Measurements from ENCODE around the gene PIK3R4.

PIK3R4 gene

GRCh38 chr3:130644628-130645253 is 101.9 kb downstream of the PIK3R4 start:
- in situ Hi-C loops (cut with HindIII; ENCODE audit: low sequenced_read_pairs), result no loop called here

DNA sequence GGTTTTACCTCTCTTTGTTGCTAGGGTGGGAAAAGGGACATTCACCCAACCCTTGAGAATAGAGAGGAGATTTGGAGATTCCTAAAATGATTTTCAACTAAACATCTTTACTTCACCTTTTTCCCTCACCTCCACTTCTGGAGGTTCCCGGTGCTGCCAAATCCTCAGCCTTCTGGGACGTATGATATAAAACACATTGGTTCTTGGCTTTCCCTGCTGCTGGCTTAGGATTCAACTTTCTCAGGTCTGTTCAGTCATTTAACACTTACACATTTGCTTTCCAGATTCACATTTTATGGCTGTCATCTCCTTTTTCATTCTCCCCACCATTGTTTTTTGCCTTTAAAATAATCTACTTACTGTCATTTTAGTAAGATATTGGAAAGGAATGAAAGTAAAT is 106.6 kb downstream of the PIK3R4 start:
- in situ Hi-C loops (cut with HindIII; ENCODE audit: low sequenced_read_pairs), result no loop called here

DNA sequence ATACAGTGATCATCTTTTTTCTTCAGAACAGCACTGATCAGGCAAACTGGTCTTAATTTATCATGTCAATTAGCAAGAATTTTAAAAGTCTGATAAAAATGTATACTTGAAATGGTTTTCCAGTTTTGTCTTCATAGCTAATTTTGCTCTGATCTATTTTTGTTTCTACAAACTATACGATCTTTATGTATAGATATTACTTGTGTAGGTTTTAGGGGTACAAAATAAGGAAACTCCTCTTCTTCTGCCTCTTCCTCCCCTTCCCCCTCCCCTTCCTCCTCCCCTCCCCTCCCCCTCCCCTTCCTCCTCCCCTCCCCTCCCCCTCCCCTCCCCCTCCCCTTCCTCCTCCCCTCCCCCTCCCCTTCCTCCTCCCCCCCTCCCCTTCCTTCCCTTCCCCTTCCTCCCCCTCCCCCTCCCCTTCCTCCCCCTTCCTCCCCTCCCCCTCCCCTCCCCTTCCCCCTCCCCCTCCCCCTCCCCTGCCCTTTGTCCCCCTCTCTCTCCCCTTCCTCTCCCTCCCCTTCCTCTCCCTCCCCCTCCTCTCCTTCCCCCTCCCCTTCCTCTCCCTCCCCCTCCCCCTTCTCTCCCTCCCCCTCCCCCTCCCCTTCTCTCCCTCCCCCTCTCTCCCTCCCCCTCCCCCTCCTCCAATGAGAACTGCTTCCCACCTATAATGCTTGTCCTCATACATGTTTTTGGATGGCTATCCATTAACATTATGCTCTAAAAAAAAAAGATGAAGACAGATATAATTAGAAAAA is 110.0 kb downstream of the PIK3R4 start:
- in situ Hi-C loops (cut with HindIII; ENCODE audit: low sequenced_read_pairs), result no loop called here

- in situ Hi-C loops (cut with HindIII; ENCODE audit: low sequenced_read_pairs), result no loop called here
Observed at GRCh38 chr3:130635978-130636377, 110.7 kb downstream of the PIK3R4 start.

DNA sequence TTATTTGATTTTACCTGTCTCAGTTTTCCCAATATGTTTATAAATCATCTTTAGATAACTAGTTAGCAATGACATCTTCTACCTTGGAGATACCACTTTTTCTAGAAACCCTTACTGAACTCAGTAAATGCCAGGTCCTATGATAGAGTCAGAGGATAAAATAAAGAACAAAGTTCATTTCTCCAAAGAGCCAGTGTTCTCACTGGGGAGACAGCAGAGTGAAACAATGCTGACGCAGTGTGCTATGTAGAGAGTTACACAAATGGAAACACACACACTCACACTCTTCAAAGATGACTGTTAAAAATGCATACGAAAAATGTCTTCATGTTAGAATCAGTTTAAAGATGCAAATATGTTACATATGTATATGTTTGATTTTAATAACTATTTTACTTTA is 111.3 kb downstream of the PIK3R4 start:
- in situ Hi-C loops (cut with HindIII; ENCODE audit: low sequenced_read_pairs), result no loop called here

All from DLD1 (cell line).